Measurements from ENCODE around the gene MED13.

- TF ChIP-seq CTCF (IDR thresholded peaks at IDR 0.05; ENCODE audit: insufficient read depth, low read length, poor library complexity, severe bottlenecking) (no peak), EZH2phosphoT487 (conservative IDR thresholded peaks at IDR 0.05; ENCODE audit: low read length) (no peak)
Measured at GRCh38 chr17:61907361-61907760, 157.7 kb downstream of the MED13 start.
